Hippocampal formation (tissue), 2 donors: Measurements from ENCODE around the gene PRIM2.
"Not testable (repeated sequence)": the region's sequence is repeated elsewhere in the genome, so short reads cannot be mapped to it uniquely, and the experiment has no call there.

ENCODE experiments used
- DNase-seq, 2 donors: peaks; one replicate each; lab custom pipeline; 2025; lab: John Stamatoyannopoulos, UW

The PRIM2 gene

GRCh38 chr6:57445790-57446468, 128.5 kb downstream of the PRIM2 start:
- DNase-seq = not testable (repeated sequence)

DNA sequence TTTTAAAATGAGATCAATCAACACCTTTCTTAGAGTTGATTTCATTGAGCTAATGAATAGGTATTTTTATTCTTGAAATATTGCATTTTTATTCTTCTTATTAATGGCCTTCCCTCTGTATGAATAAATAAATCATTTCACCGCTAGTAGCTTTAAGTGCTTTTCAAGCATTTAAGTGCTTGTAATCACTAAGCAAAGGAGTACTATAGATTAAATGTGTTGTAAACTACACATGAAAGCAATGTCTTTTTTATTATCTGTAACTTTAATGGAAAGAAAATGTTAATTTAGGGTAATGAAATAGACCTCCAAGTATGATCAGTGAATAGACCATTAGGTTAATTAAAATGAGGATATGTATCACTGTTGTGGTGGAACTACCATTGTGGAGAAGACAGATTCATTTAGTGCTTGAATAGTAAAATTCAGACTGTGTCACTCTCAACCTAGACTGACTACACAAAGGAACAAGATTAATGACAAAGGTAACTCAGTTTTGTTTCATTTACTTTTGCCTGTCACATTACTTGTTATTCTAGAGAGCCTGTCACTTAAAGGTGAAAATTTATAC, 132.2 kb downstream of the PRIM2 start:
- DNase-seq = not testable (repeated sequence)

GRCh38 chr6:57459781-57460180, 142.4 kb downstream of the PRIM2 start:
- DNase-seq = not testable (repeated sequence)

DNA sequence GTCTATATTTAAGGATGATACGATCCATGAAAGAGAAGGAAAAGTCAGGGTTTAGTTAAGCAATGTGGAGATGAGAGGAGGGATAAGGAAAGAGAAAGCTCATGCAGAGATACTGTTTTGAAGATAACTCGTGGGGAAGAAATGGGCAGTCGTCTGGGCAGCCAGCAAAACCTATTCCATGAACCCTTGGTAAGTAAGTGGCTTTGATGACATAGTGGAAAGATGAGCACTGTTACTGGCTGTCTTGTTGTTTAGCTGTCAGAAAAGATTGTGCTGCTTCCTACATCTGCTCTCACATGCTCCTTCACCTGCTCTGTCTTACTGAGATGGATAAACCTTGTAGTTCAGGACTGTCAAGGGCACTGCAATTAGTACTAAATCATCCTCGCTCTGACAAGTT, 143.6 kb downstream of the PRIM2 start:
- DNase-seq = not testable (repeated sequence)

DNA sequence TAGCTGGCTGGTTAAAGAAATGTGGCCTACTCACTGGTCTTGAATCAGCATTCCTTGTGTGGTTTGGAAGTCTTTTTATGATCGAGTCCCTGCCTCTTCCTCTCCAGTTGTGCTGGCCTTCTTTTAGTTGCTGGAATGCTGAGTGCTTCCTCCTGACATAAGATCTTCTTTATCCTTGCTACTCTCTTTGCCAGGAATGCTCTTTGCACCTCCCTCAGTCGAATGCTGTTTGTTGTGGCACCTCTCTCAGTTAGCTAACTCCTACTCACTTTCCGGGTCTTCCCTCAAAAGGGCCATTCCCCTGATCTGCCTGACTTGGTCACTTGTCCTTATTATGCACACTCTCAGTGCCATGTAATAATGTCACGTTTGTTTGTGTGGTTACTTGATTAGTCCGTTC, 146.4 kb downstream of the PRIM2 start:
- not testable (repeated sequence) for DNase-seq

- not testable (repeated sequence) for DNase-seq
Measured at GRCh38 chr6:57465968-57466367, 148.5 kb downstream of the PRIM2 start.

- DNase-seq = no peak
Measured at GRCh38 chr6:57469072-57469471, 151.6 kb downstream of the PRIM2 start.

DNA sequence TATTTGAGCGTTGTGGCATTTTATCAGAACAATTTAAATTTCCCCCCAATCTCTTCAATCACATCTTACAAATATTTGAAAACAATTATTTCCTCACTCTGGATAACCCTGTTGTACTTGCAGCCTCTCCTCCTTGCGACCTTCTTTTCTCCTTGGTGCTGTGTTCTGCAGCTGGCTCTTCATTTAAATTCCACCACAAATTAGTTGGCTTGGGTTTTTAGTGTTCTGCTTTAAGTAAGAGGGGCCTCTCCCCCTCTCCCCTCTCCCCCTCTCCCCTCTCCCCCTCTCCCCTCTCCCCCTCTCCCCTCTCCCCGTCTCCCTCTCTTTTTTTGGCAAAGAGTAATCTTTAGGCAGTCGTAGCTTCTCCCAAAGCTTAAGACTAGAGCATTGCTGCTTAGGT, 152.7 kb downstream of the PRIM2 start:
- not testable (repeated sequence) for DNase-seq

GRCh38 chr6:57471314-57471864, 154.0 kb downstream of the PRIM2 start:
- DNase-seq = not testable (repeated sequence)

- DNase-seq = not testable (repeated sequence)
Measured at GRCh38 chr6:57472861-57473362, 155.5 kb downstream of the PRIM2 start.

DNA sequence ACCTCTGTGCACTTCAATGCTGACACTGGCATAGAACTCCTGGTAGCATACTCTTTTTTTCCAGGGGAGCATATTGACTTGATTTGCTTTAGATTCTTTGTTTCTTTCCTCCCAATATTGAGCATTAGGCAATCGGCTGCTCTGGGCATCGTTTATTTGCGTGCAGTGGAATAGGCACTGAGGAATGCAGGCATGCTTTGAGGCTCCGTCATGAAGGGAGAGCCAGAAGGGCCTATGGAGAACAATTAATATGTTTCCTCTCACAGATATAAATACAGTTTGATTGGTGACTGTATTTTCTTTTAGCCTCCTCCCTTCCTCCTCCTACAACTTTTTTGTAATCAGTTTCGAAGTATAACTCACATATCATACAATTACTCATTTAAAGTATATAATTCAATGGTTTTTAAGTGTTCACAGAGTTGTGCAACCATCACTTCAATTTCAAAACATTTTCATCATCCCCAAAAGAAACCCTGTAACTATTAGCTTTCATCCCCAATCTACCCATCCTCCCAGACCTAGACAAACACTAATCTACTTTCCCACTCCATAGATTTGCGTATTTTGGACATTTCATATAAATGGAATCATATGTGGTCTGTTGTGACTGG, 157.5 kb downstream of the PRIM2 start:
- DNase-seq = not testable (repeated sequence)

DNA sequence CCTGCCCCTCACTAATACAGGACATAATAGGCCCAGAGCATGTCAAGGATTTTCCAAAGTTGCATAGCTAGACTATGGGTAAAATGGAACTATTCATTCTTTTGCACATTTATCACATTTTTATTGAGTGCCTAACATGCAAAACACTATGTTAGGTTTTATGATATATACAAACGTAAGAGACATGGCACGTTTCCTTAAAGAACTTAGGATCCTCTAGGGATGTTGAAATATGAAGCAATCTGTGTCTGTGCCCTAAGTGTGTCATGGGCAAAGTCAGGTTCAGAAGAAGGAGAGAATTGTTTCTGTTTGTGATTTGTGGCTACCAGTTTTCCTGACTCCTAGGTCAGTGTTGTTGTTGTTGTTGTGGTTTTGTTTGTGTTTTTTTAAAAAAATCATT, 158.2 kb downstream of the PRIM2 start:
- DNase-seq = not testable (repeated sequence)

- not testable (repeated sequence) for DNase-seq
Measured at GRCh38 chr6:57480194-57480593, 162.8 kb downstream of the PRIM2 start.

DNA sequence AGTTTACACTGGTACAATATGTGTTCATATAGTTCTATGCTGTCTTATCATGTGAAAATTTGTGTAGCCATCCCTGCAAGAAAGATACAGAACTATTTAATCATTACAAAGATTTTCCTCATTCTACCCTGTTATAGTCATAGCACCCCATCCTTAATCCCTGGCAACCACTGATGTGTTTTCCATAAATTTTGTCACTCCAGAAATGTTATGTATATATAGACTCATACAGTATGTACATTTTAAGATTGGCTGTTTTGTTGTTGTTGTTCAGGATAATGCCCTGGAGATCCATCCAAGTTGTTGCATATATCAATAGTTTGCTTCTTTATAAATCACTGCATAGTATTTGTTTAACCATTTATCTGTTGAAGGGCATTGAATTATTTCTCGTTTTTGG, 163.7 kb downstream of the PRIM2 start:
- not testable (repeated sequence) for DNase-seq

GRCh38 chr6:57482471-57482870, 165.0 kb downstream of the PRIM2 start:
- not testable (repeated sequence) for DNase-seq

- not testable (repeated sequence) for DNase-seq
Measured at GRCh38 chr6:57486494-57487081, 169.2 kb downstream of the PRIM2 start.

DNA sequence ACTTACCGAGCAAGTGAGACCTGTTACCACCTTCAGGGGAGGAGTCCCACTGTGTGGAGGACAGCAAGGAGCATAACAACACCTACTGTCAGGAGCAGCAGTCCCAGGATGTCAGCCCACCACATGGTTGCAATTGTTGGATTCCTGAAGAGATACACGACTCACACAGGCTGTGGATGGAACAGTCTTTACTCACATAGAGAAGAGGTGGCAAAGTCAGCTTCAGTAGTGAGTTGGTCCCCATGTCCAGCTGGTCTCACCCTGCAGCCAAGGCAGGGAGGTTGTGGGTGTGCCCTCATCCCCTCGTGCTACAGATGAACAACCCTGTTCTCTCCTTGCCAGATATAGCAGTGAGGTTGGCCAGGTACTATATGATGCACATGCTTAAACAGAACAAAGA, 171.1 kb downstream of the PRIM2 start:
- DNase-seq = not testable (repeated sequence)

DNA sequence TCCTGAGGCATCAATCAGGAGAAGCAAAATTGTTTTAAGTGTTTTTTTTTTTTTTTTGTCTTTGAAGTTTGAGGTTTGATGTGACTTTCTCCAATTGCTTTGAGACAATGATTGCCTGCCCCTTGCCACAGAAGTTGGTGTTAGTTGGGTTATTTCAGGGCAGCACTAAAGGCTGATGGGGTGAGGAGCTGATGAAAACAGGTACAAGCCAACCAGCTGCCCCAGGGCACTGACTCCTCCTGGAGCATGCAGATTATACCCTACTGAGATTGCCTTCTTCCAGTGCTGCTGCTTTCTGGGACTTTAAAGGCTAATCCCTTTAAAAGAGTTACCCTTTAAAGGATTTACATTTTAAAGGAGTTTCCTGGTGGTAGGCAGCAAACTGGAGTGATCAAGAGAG, 172.5 kb downstream of the PRIM2 start:
- DNase-seq = not testable (repeated sequence)

DNA sequence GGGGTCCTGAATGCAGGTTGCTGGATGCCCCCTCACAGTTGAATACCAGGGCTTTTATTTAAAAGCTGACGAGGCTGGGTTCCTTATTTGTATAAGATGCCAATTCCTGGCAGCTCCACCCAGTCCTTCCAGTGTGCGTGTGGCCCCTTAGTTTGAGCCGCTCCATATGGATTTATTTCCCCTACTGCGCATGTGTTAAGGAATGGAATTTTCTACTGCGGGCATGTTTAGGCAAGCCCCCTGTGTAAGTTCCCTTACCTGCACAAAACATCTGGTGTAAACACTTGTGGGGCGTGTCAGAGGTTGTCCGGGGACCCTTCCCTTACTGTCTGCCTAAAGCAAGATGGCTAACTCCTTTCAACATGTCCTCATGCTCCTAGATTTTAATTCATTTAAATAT, 174.4 kb downstream of the PRIM2 start:
- not testable (repeated sequence) for DNase-seq

GRCh38 chr6:57496251-57496650, 178.8 kb downstream of the PRIM2 start:
- not testable (repeated sequence) for DNase-seq

DNA sequence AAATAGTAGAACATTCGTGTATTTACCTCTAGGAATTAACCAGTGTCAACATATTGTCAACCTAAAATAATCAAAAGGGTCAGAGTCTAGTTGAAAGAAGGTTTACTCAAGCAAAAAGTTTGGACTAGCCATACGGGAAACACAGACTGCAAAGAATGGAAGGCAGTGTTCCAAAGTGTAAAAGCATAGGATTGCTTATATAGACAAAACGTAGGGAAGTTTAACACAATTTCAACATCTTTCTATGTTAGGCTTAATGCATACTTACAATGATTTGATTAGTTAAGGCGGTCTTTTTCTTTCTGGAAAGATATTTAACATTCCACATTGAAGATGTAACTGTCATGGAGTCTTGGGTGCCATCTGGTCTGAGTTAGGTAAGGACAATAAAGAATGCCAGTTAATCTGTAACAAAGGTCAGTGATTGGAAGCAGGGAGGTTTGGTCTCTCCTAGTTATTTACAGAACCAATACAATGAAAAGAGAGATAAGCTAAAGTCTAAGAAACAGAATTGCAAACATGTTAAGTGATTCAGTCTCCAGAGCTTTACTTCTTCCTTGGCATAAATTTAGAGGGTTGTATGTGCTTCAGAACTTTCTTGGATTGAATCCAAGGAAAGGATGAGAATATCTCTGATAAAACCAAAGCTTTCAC, 183.1 kb downstream of the PRIM2 start:
- DNase-seq = not testable (repeated sequence)

GRCh38 chr6:57502387-57502786, 185.0 kb downstream of the PRIM2 start:
- DNase-seq = not testable (repeated sequence)
